Fibroblast of skin of abdomen (primary cell): Measurements from ENCODE around the gene HDC. TPM values are rescaled to one million over a fixed set of nuclear protein-coding genes. Genes with fewer than 3 reads are reported as not detected.
A peak's percentile ranks its signal among the peaks of the same experiment; 100 is the strongest.

Experiments used
- DNase-seq: peaks from one replicate; pipeline ENCODE4 v3.0.0-alpha.2; 2013
- polyA plus RNA-seq, 2 experiments: library from polyadenylated mRNA; unstranded; fragments of 120-200 nt; gene quantifications; one replicate each; pipeline ENCODE4 v1.2.1, GENCODE V29; 2013; ENCODE audit not compliant: insufficient read length in 2 of 2

The HDC gene
- polyA plus RNA-seq (2013, experiment 1 of 2; ENCODE audit: insufficient read length), result not detected
- not detected for polyA plus RNA-seq (2013, experiment 2 of 2; ENCODE audit: insufficient read length)

DNA sequence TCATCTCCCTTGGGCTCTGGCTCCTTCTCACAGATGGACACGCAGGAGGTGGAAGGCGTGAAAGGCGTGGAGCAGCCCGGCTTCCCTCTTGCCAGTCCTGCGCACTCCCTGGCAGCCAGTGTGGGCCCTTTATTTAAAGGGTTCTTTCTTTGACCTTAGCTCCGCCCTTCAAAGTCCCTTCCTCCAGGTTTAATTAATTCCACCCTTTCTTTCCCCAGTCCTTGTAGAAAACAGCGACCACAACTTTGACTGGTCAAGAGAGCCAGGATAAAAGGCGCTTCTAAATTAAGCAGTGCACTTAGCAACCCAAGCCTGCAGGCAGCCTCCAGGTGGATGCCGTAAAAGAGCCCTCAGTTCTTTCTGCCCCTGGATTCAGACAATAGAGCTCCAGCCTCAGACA, at the start of gene HDC:
Gene HDC (minus strand): TSS at position 107 of the 400 bp plus-strand sequence. CDS start 103 bp downstream, at position 4.
- no peak for DNase-seq

- no peak for DNase-seq
Measured at GRCh38 chr15:50312636-50313035, 47.1 kb upstream of the HDC start.

- no peak for DNase-seq
Measured at GRCh38 chr15:50307799-50308198, 42.3 kb upstream of the HDC start.

- no peak for DNase-seq
Measured at GRCh38 chr15:50304836-50305235, 39.3 kb upstream of the HDC start.

DNA sequence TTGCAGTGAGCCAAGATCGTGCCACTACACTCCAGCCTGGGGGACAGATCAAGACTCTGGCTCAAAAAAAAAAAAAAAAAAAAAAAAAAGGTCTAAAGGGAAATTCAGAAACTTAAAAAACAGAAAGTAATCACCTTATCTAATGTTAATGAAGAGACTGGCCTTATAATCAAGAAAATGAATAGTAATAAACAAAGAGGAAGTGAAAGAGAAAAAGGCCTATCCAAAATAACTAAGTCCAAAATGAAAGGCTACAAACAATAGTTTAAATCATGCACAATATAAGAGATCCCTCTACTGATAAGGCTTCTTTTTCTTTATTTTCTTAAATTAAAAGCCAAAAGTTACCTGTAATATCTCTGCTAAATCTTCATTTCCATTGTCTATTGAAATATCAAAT, 37.1 kb upstream of the HDC start:
- DNase-seq, result no peak

DNA sequence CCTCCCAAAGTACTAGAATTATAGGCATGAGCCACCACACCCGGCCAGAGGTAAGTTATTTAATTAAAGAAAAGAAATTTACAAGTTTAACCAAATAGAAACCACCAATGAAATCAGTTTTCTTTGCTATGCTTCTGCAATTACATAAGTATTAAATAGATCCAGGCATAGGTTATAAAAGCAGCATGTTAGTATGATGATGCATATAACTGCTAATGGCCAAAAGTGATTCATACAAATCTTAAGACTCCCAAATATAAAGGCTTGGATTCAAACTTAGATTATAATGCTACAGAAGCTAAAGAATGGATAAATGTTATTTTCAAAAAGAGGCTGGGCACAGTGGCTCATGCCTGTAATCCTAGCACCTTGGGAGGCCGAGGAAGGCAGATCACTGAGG, 32.8 kb upstream of the HDC start:
- DNase-seq, result peak; percentile 17

GRCh38 chr15:50295966-50296365, 30.4 kb upstream of the HDC start:
- no peak for DNase-seq

DNA sequence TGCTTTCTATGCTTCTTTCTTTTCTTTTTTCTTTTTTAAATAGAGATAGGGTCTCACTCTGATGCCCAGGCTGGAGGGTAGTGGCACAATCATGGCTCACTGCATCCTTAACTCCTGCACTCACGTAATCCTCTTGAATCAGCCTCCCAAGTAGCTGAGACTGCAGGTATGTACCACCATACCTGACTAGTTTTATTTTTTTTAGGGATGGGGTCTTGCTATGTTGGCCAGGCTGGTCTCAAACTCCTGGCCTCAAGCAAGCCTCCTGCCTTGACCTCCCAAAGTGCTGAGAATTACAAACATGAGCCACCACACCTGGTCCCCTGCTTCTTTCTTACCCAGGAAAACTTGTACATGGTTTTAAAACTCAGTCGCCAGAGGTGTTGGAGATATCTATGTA, 24.2 kb upstream of the HDC start:
- no peak for DNase-seq

- DNase-seq, result no peak
Measured at GRCh38 chr15:50287324-50288116, 22.0 kb upstream of the HDC start.

- no peak for DNase-seq
Measured at GRCh38 chr15:50281427-50281826, 15.9 kb upstream of the HDC start.

DNA sequence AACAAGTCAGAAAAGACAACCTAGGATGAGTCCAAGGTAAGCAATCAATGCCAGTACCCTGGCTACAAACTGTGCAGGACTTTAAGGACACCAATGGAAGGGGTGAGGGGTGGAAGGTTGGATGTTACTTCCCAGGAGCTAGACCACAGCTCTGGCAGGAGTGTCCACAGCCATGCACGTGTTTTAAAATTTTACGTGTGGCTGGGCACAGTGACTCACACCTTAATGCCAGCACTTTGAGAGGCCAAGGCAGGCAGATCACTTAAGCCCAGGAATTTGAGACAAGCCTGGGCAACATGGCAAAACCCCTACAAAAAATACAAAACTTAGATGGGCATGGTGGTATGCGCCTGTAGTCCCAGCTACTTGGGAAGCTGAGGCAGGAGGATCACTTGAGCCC, 14.7 kb upstream of the HDC start:
- DNase-seq, result no peak

DNA sequence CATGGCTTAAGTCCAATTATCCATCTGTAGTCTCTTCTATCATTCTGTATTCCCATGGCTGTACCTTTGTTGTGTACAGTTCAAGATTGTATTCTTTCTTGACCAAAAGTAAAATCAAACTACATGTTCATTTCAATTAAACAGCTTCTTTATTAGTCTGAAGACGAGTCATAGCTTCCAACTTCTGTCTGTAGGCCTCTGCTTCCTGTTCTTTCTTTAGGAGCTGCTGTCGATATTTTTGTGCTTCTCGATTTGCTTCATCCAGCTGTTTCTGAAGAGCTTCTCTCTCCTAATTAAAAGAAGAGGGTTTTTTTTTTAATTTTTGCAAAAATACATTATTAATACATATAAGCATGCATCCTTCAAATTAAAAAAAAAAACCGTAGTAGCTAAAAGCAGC, 13.0 kb upstream of the HDC start:
- DNase-seq, result no peak

- no peak for DNase-seq
Measured at GRCh38 chr15:50277370-50277769, 11.8 kb upstream of the HDC start.

GRCh38 chr15:50275908-50276307, 10.4 kb upstream of the HDC start:
- DNase-seq, result no peak

DNA sequence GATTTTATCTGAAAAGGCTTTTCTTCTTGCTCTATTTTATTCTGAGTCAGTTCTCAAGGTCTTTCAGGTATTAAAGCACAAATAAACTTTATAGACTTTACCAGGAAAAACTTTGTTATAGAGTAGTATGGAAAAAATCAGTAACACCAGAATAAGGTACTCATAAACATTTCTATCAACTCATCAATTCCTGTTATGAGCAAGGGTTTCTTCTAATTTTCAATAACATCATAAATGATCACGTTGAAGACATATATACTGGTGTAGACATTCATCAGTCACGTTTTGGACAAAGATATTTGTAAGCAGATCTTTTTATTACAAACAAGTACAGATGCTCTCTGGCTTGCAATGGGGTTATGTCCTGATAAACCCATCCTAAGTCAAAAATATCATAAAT, 9.6 kb upstream of the HDC start:
- DNase-seq, result no peak

DNA sequence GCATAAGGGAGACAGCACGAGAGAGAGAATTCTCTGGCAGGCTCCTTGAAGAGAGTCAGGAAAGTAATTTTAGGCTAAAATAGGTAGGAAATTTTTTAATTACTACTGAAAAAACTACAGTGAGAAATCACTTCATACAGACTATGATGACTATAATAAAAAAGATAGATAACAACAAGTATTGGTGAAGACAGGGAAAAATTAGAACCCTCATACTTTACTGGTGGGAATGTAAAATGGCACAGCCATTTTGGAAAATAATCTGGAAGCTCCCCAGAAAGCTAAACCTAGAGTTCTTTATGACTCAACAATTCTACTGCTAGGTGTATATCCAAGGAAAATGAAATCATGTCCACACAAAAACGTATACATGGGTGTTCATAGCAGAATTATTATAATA, 2.1 kb upstream of the HDC start:
- no peak for DNase-seq

- no peak for DNase-seq
Measured at GRCh38 chr15:50262533-50262932, 3.0 kb downstream of the HDC start.

GRCh38 chr15:50261981-50262380, 3.5 kb downstream of the HDC start:
- DNase-seq, result no peak

DNA sequence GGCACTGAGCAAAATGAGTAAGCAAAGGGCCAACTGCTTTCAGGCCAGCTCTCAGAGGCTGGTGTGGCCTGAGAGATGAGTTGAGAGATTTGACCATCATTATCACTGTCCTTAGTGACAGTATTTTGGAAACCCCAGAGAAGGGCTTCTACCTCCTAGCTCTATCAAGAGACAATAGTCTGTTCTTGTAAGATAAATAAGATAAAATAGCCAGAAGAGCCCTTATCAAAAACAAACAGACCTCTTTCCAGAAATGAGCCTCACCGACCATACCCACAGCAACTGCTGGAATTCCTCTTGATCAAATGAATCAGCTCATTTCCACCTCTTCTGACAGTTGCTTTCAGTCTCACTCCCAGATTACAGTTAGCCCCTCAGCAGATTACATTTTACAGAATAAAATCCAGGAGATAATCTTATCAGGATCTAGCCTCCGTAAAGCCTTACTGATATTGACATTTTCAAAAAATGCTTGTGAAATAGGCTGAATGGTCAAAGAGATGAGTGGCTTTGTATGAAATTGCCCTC, 4.5 kb downstream of the HDC start:
- no peak for DNase-seq

DNA sequence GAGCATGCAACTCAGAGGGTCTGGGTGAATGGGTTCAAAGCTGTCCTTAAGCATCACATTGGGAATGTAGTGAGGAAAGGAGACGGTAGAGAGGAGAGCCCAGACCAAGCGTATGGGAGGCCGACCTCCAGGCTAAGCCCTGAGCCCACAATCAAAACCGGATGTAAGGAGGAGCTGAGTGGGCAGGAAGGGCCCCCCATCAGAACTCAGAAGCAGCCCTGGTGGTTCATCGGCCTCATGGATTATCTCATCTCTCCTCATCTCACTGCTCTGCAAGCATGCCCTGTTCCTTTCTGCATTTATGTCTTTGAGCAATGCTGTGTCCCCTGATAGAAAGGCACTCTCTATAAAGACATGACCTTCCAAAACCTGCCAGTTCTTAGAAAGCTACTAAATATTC, 6.2 kb downstream of the HDC start:
- no peak for DNase-seq

DNA sequence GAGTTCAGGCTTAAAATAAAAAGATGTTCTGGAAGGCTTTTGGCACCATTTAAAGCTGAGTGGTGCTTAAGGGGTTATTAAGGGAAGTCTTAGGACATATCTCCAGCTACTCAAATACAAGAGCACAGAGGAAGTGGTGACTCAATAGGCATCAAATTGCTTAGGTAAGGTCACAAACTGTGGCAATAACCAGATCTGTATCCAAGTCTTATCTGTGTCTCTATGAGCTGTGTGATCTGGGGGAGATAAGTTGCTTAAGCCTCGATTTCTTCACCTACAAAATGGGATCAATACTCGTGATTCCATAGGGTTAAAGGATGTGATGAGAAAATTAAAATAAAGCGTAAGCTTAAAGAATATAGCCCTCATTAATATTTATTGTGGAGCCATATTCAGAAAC, 7.6 kb downstream of the HDC start:
- no peak for DNase-seq

DNA sequence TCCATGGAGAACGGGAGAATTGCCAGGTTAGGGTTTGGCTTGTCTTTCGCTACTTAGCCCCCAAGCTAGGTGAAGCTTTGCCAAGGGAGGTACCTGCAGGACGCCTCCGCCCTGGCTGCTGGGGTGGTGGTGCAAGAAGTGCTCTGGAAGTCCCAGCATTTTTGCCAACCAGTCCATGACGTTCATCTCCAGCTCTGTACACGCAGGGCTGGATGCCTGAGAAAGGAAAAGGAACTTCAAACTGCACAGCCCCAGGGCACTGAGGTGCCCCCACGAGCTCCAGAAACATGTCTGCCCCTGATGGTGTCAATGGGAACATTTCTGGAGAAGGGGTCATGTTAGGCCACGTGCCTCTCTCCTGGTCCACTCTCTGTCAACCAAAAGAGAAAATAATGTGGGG, 8.2 kb downstream of the HDC start:
- no peak for DNase-seq

DNA sequence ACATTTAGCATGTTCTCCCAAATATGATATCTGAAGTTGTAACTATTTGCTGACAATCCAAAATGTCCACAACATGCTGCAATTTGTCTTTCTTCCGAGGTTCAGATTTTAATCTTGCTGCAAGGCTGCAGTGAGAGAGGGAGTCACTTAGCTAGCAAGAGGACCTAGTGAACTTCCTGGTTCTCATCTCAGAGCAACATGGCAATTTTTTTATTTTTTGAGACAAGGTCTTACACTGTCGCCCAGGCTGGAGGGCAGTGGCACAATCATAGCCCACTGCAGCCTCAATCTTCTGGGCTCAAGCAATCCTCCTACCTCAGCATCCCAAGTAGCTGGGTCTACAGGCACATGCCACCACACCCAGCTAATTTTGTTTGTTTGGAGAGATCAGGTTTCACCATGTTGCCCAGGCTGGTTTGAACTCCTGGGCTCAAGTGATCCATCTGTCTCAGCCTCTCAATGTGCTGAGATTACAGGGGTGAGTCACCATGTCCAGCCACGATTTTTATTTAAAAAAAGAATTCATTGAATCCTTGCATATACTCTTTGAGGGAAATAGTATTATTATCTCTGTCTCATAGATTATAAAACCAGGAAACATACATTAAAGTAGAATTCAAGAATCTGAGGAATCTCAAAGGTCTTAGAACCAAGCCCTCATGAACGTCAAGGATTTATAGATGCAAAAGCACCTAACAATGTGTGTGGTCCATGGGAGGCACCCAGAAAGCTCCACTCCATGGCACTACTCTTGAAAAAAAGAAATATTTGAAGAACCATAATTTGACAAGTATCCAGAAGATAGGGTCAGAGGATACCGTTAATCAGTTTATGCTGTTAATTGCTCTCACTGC, 9.1 kb downstream of the HDC start:
- DNase-seq, result peak; percentile 46

DNA sequence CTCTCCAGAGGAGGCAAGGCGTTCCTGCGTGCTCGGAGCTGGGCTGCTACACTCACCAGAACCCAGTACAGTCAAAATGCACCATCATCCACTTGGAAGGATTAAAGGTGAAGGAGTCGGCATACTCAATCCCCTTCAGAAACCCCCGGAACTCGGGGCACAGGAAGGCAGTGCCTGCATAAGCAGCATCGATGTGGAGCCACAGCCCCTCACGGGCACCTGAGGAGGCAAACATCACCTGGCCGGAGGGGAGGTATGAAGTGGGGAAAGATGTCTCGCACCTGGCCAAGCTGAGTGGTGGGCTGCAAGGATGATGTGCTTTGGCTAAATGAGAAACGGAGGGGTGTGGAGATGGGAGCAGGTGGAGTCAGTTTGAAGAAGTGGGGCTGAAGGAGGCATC, 13.0 kb downstream of the HDC start:
- no peak for DNase-seq
